ENCODE results near the gene PMP22.

GRCh38 chr17:15264542-15264941 lies 584 bp downstream of the PMP22 start:
- no peak for TF ChIP-seq CTCF (IDR thresholded peaks at IDR 0.05; ENCODE audit: low read length)
- TF ChIP-seq EZH2phosphoT487 (IDR thresholded peaks at IDR 0.05; ENCODE audit: low read length), result no peak
- TF ChIP-seq EZH2 (optimal IDR thresholded peaks at IDR 0.05; ENCODE audit: low read depth, low read length), result no peak

Measured in MM.1S (cell line).